ENCODE measurements around the gene SSTR4.

SSTR4 gene

GRCh38 chr20:23050076-23050838 is 15.1 kb downstream of the SSTR4 start:
- TF ChIP-seq TCF4 (CRISPR knock-in tag; IDR thresholded peaks at IDR 0.05; ENCODE audit: borderline replicate concordance) (no peak), ZFP3 (CRISPR knock-in tag; IDR thresholded peaks at IDR 0.05) (no peak), RARB (CRISPR knock-in tag; IDR thresholded peaks at IDR 0.05) (no peak), CREB5 (CRISPR knock-in tag; IDR thresholded peaks at IDR 0.05; ENCODE audit: low read depth) (no peak), ZC3H10 (CRISPR knock-in tag; IDR thresholded peaks at IDR 0.05) (no peak), SNAI2 (CRISPR knock-in tag; IDR thresholded peaks at IDR 0.05) (no peak), TSHZ2 (CRISPR knock-in tag; IDR thresholded peaks at IDR 0.05) (no peak), ZNF70 (CRISPR knock-in tag; IDR thresholded peaks at IDR 0.05) (no peak), ZNF8 (CRISPR knock-in tag; IDR thresholded peaks at IDR 0.05) (no peak), BACH2 (CRISPR knock-in tag; IDR thresholded peaks at IDR 0.05; ENCODE audit: borderline replicate concordance) (no peak)
- peak; percentile 14 for ATAC-seq

- ATAC-seq: peak; percentile 72
- TF ChIP-seq ZNF8 (CRISPR knock-in tag; IDR thresholded peaks at IDR 0.05): no peak
Observed at GRCh38 chr20:23050847-23051627, 15.9 kb downstream of the SSTR4 start.

- no peak for ATAC-seq
- TF ChIP-seq TOX (CRISPR knock-in tag; IDR thresholded peaks at IDR 0.05; ENCODE audit: borderline replicate concordance) (no peak), OSR1 (CRISPR knock-in tag; IDR thresholded peaks at IDR 0.05) (no peak), POU6F1 (CRISPR knock-in tag; IDR thresholded peaks at IDR 0.05; ENCODE audit: borderline replicate concordance, low read depth) (no peak), CSDC2 (CRISPR knock-in tag; IDR thresholded peaks at IDR 0.05) (no peak), TCF4 (CRISPR knock-in tag; IDR thresholded peaks at IDR 0.05; ENCODE audit: borderline replicate concordance) (no peak), TSHZ2 (CRISPR knock-in tag; IDR thresholded peaks at IDR 0.05) (no peak), RARB (CRISPR knock-in tag; IDR thresholded peaks at IDR 0.05) (no peak), ZFP30 (CRISPR knock-in tag; IDR thresholded peaks at IDR 0.05) (no peak), GLIS3 (CRISPR knock-in tag; IDR thresholded peaks at IDR 0.05) (no peak), ESRRG (CRISPR knock-in tag; IDR thresholded peaks at IDR 0.05) (no peak), SNAI2 (CRISPR knock-in tag; IDR thresholded peaks at IDR 0.05) (no peak), CSRNP3 (CRISPR knock-in tag; IDR thresholded peaks at IDR 0.05) (no peak), ZNF8 (CRISPR knock-in tag; IDR thresholded peaks at IDR 0.05) (no peak), ZNF565 (CRISPR knock-in tag; conservative IDR thresholded peaks at IDR 0.05; ENCODE audit: low read depth) (no peak), PPARA (CRISPR knock-in tag; IDR thresholded peaks at IDR 0.05; ENCODE audit: borderline replicate concordance) (no peak), BACH2 (CRISPR knock-in tag; IDR thresholded peaks at IDR 0.05; ENCODE audit: borderline replicate concordance) (no peak), PATZ1 (CRISPR knock-in tag; IDR thresholded peaks at IDR 0.05; ENCODE audit: borderline replicate concordance) (no peak)
Observed at GRCh38 chr20:23052904-23053303, 17.8 kb downstream of the SSTR4 start.
